GM23338 (cell line): ENCODE measurements around the gene IFNA17. TPM values are rescaled to one million over a fixed set of nuclear protein-coding genes. Genes with fewer than 3 reads are reported as not detected.
"Not testable (repeated sequence)": the region's sequence is repeated elsewhere in the genome, so short reads cannot be mapped to it uniquely, and the experiment has no call there.

Experiments used
- ATAC-seq: fragments of 200-7000 bp; cut with Tn5 transposase; 3 replicates; pipeline ENCODE4 v1.9.1; 2020
- DNase-seq: peaks from one replicate; pipeline ENCODE4 v3.0.0-alpha.2; 2015; ENCODE audit warnings: low spot score
- H2AFZ ChIP-seq: fragments of 200-600 bp; sonication (generic); 2 replicates; pipeline ENCODE4 v1.8.0; 2016; ENCODE audit warnings: antibody characterized with exemption, mild to moderate bottlenecking, moderate library complexity
- H3F3A ChIP-seq: fragments of 200-600 bp; sonication (generic); replicated peaks from 2 replicates; pipeline ENCODE4 v1.8.0; 2017; ENCODE audit warnings: antibody characterized with exemption, mixed run types, low read depth
- H3K27ac ChIP-seq: fragments of 200-600 bp; sonication (generic); 2 replicates; pipeline ENCODE4 v1.6.1; 2016; ENCODE audit warnings: low read depth
- H3K27me3 ChIP-seq: fragments of 200-600 bp; sonication (generic); 2 replicates; pipeline ENCODE4 v1.8.0; 2016; ENCODE audit warnings: mild to moderate bottlenecking, mixed run types, moderate library complexity; ENCODE audit not compliant: insufficient read depth
- H3K36me3 ChIP-seq: fragments of 200-600 bp; sonication (generic); 2 replicates; pipeline ENCODE4 v1.8.0; 2016; ENCODE audit warnings: mild to moderate bottlenecking; ENCODE audit not compliant: insufficient read depth
- H3K4me1 ChIP-seq: fragments of 200-600 bp; sonication (generic); 2 replicates; pipeline ENCODE4 v1.8.0; 2016; ENCODE audit warnings: mild to moderate bottlenecking, moderate library complexity; ENCODE audit not compliant: insufficient read depth
- H3K4me2 ChIP-seq: fragments of 200-600 bp; sonication (generic); 2 replicates; pipeline ENCODE4 v1.7.1; 2017; ENCODE audit warnings: mixed run types
- H3K4me3 ChIP-seq: fragments of 200-600 bp; sonication (generic); 2 replicates; pipeline ENCODE4 v1.6.1; 2016; ENCODE audit warnings: mixed run types
- H3K79me2 ChIP-seq: fragments of 200-600 bp; sonication (generic); replicated peaks from 2 replicates; pipeline ENCODE4 v1.8.0; 2017; ENCODE audit warnings: mild to moderate bottlenecking; ENCODE audit not compliant: insufficient read depth
- H3K9me2 ChIP-seq: fragments of 200-600 bp; sonication (generic); 2 replicates; pipeline ENCODE4 v1.8.0; 2017; ENCODE audit not compliant: insufficient read depth
- H4K20me1 ChIP-seq: fragments of 200-600 bp; sonication (generic); replicated peaks from 2 replicates; pipeline ENCODE4 v1.8.0; 2017; ENCODE audit warnings: mild to moderate bottlenecking; ENCODE audit not compliant: insufficient read depth
- H3K27ac Mint-ChIP-seq: 2 replicates; pipeline ENCODE4 v1.8.0; 2020; ENCODE audit warnings: inconsistent platforms, mild to moderate bottlenecking, moderate library complexity, mixed read lengths
- H3K27me3 Mint-ChIP-seq: 3 replicates; pipeline ENCODE4 v1.8.0; 2022; ENCODE audit warnings: low read depth, mild to moderate bottlenecking, moderate library complexity, mixed read lengths, inconsistent platforms; ENCODE audit not compliant: insufficient read depth, poor library complexity
- H3K36me3 Mint-ChIP-seq: 3 replicates; pipeline ENCODE4 v1.8.0; 2021; ENCODE audit warnings: low read depth, mild to moderate bottlenecking, inconsistent platforms, moderate library complexity, mixed read lengths
- H3K4me1 Mint-ChIP-seq: 3 replicates; pipeline ENCODE4 v1.8.0; 2020; ENCODE audit warnings: mild to moderate bottlenecking, inconsistent platforms, mixed read lengths
- H3K4me3 Mint-ChIP-seq: 3 replicates; pipeline ENCODE4 v1.8.0; 2021; ENCODE audit warnings: moderate library complexity, mild to moderate bottlenecking, inconsistent platforms, mixed read lengths
- H3K9me3 Mint-ChIP-seq: 3 replicates; pipeline ENCODE4 v1.8.0; 2020; ENCODE audit warnings: moderate library complexity, mild to moderate bottlenecking, inconsistent platforms, mixed read lengths
- CREB1 ChIP-seq: fragments of 250-450 bp; sonication (Bioruptor Pico); IDR thresholded peaks from 2 replicates; pipeline ENCODE4 v1.5.0; 2020; ENCODE audit warnings: low read depth, mild to moderate bottlenecking, moderate library complexity
- NANOG ChIP-seq: IDR thresholded peaks from 2 replicates; pipeline ENCODE4 v1.6.1; 2016; ENCODE audit warnings: antibody characterized with exemption, borderline replicate concordance
- STAT1 ChIP-seq: IDR thresholded peaks from one replicate; pipeline ENCODE4 v1.6.1; 2016; ENCODE audit warnings: antibody characterized with exemption; ENCODE audit not compliant: unreplicated experiment
- polyA plus RNA-seq: library from polyadenylated mRNA; unstranded; fragments of >200 nt; fragmentation: Nextera tagmentation; extraction: Ambion mirVana; gene quantifications from 2 replicates; pipeline ENCODE4 v1.2.1, GENCODE V29; 2016
- total RNA-seq: library from RNA; depleted of rRNA; stranded (reverse); fragments of >200 nt; shearing (Covaris generic); gene quantifications from 2 replicates; pipeline ENCODE4 v1.2.3, GENCODE V29; 2014
- TF ChIP-seq, protein P1 (sequence below): IDR thresholded peaks from one replicate; pipeline ENCODE4 v1.6.1; 2018; ENCODE audit warnings: antibody characterized with exemption; ENCODE audit not compliant: unreplicated experiment
- TF ChIP-seq, protein P2 (sequence below), 2 experiments: fragments of 200-600 bp in 1 of 2; sonication (generic) in 1 of 2; conservative IDR thresholded peaks; 2 replicates each; pipeline versions ENCODE4 v1.5.1 to v1.6.1; 2016 to 2017; ENCODE audit warnings: antibody characterized with exemption in 2 of 2, low read depth in 2 of 2, mild to moderate bottlenecking in 2 of 2, moderate library complexity in 1 of 2

IFNA17 gene
- total and polyA plus RNA-seq, 2 experiments from 2014 or later: not detected

DNA sequence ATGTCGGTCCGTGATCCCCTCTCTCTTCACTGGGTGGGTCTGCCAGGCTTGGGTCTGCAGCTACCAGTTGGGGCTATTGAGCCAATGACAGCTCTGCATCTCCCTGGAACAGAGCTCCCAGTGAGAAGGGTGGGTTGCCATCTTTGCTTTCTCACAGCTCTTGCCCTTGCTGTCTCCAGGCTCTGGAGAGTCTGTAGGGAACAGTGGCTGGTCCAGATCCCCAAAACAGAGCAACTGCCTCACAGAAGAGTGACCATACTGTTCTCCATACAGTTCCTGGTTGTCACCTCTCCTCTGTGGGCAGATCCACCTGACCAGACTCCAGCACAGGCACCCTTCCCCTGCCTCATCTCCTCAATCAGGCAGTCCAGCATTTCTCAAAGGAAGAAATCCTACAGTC lies 5.2 kb upstream of the IFNA17 start (continued):
- TF ChIP-seq NANOG (no peak), CREB1 (CRISPR knock-in tag) (no peak), STAT1 (no peak)
- TF ChIP-seq, protein P1, sequence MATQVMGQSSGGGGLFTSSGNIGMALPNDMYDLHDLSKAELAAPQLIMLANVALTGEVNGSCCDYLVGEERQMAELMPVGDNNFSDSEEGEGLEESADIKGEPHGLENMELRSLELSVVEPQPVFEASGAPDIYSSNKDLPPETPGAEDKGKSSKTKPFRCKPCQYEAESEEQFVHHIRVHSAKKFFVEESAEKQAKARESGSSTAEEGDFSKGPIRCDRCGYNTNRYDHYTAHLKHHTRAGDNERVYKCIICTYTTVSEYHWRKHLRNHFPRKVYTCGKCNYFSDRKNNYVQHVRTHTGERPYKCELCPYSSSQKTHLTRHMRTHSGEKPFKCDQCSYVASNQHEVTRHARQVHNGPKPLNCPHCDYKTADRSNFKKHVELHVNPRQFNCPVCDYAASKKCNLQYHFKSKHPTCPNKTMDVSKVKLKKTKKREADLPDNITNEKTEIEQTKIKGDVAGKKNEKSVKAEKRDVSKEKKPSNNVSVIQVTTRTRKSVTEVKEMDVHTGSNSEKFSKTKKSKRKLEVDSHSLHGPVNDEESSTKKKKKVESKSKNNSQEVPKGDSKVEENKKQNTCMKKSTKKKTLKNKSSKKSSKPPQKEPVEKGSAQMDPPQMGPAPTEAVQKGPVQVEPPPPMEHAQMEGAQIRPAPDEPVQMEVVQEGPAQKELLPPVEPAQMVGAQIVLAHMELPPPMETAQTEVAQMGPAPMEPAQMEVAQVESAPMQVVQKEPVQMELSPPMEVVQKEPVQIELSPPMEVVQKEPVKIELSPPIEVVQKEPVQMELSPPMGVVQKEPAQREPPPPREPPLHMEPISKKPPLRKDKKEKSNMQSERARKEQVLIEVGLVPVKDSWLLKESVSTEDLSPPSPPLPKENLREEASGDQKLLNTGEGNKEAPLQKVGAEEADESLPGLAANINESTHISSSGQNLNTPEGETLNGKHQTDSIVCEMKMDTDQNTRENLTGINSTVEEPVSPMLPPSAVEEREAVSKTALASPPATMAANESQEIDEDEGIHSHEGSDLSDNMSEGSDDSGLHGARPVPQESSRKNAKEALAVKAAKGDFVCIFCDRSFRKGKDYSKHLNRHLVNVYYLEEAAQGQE: no peak

DNA sequence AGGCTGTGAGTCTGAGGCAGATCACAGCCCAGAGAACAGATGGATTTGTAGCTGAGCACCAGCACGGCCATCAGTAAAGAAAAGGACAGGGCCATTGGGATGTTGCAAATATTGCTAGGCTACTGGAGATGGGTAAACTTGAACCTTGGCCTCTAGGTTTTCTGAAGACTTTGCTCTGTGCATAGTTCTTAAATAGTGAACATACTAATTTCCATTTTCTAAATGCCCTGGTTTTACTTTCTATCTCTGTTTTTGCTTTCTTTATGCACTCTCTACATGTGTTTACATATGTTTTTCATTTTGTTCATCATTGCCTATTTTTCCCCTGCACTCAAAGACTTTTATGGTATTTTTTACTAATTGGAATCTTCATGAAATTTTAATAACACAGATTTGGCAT lies 10.8 kb downstream of the IFNA17 start, which contains the start of gene IFNA16:
Gene IFNA16, minus strand, starts transcription at position 101 of the 400 bp plus-strand sequence. Its CDS starts 6 bp downstream, at position 95.
- not testable (repeated sequence) for H3K27ac Mint-ChIP-seq, H3K4me1 Mint-ChIP-seq, H2AFZ ChIP-seq, H4K20me1 ChIP-seq, H3K79me2 ChIP-seq, H3K36me3 ChIP-seq, H3K4me1 ChIP-seq, H3K9me2 ChIP-seq, H3K4me3 ChIP-seq, H3K9me3 Mint-ChIP-seq, H3K27me3 ChIP-seq, H3K4me3 Mint-ChIP-seq, DNase-seq, H3K27me3 Mint-ChIP-seq, H3K4me2 ChIP-seq, ATAC-seq, H3K36me3 Mint-ChIP-seq, H3F3A ChIP-seq, H3K27ac ChIP-seq

DNA sequence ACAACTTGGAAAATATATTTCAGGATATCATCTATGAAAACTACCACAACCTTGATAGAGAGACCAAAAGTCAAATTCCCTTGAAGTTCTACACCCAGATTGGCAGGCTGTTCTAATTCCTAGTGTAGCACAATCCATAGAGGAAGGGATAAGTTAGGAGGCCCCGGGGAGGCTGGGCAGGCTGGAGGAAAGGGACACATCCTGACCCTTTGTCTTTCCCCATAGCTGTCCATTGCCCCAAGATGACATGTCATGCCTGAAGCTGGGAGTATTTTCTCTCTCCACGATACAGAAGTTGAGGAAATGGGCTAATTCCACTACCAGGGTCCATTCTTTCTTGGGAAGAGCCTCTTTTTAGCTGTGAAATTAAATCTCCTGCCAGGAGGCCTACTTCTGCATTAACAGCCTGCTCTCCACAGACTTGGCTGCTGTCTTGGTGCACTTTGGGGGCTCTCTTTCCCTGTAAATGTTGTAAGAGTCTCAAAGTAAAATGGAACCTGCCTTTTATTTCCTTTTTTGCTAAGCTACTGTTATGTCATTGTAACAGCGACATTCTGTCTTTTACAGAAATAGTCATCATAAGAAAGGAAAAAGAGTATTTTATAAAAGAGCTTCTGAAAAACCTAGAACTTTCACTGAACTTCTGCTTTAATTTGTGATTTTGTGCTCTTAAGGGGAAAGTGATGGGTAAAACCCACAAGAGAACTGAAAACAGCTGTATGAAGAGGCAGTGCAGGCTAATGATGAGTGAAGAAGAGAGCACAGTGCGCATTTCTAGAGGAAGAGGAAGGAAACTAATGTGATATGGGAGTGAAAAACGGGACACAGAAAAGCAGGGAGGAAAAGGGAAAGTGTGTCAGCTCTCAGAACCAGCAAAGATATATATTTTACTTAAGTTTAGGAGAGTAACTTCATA lies 14.4 kb downstream of the IFNA17 start:
- peak; percentile 8 for DNase-seq
- not testable (repeated sequence) for H3K4me2 ChIP-seq, H3K27me3 ChIP-seq, H3K27ac Mint-ChIP-seq, H3K9me3 Mint-ChIP-seq, H3K4me1 ChIP-seq, H3K4me3 Mint-ChIP-seq, H3K36me3 Mint-ChIP-seq, H3K9me2 ChIP-seq, H3K36me3 ChIP-seq, H3K27ac ChIP-seq, H3K27me3 Mint-ChIP-seq, H3K79me2 ChIP-seq, H2AFZ ChIP-seq, H3F3A ChIP-seq, H3K4me3 ChIP-seq, H3K4me1 Mint-ChIP-seq, H4K20me1 ChIP-seq
- TF ChIP-seq, protein P2, sequence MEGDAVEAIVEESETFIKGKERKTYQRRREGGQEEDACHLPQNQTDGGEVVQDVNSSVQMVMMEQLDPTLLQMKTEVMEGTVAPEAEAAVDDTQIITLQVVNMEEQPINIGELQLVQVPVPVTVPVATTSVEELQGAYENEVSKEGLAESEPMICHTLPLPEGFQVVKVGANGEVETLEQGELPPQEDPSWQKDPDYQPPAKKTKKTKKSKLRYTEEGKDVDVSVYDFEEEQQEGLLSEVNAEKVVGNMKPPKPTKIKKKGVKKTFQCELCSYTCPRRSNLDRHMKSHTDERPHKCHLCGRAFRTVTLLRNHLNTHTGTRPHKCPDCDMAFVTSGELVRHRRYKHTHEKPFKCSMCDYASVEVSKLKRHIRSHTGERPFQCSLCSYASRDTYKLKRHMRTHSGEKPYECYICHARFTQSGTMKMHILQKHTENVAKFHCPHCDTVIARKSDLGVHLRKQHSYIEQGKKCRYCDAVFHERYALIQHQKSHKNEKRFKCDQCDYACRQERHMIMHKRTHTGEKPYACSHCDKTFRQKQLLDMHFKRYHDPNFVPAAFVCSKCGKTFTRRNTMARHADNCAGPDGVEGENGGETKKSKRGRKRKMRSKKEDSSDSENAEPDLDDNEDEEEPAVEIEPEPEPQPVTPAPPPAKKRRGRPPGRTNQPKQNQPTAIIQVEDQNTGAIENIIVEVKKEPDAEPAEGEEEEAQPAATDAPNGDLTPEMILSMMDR (conservative IDR thresholded peaks at IDR 0.05; ENCODE audit: low read depth in 2 of 2): peak; percentile 19 to 44; a peak in 3 of 4 replicates
- ATAC-seq: peak; percentile 31; the same call in 1 of the 3 replicates

DNA sequence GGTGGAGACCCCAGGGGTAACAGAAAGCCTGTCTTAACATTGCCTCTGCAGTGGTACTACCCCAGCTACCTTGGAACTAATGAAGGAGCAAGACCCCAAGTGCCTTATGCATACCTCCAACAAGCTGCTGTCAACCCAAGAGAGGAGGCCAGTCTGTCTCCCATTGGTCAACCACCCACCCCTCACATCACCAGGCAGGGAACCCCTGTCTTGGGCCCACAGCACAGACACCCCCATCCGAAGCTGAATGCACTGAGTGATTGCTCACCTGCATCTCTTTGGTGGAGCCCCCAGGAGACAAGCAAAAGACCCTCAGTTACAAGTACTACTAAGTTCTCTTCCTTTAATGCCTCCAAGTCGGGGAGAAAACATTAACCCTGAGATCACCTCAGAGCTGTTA lies 15.9 kb downstream of the IFNA17 start:
- H3K9me2 ChIP-seq, H3K27me3 Mint-ChIP-seq, H3K79me2 ChIP-seq, H3K36me3 Mint-ChIP-seq, ATAC-seq, H3K27ac Mint-ChIP-seq, H3K4me1 Mint-ChIP-seq, H3K27ac ChIP-seq, H3F3A ChIP-seq, H3K36me3 ChIP-seq, H3K4me3 Mint-ChIP-seq, H3K4me1 ChIP-seq, H2AFZ ChIP-seq, H3K9me3 Mint-ChIP-seq, H4K20me1 ChIP-seq, DNase-seq, H3K4me2 ChIP-seq, H3K4me3 ChIP-seq, H3K27me3 ChIP-seq: not testable (repeated sequence)

DNA sequence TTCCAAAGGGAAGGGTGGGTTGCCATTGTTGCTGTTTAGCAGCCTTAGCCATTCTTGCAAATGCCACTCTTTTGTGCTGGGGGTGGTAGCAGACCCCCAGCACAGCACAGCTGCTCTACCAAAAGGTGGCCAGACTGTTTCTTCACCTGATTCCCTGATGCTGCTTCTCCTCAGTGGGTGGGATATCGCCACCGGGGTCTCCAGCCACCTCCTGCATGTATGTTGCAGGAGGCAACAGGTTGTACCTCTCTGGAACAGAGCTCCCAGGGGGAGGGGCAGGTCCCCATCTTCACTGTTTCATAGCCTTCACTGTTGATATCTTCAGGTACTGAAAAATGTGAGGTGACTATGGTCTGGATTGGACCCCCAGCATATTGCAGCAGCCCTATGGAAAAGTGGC lies 17.2 kb downstream of the IFNA17 start:
- H3K4me2 ChIP-seq, ATAC-seq: not testable (repeated sequence)

More for the DNA sequence above, 17.2 kb downstream of the IFNA17 start:
- H3K4me3 ChIP-seq, H2AFZ ChIP-seq, H3K79me2 ChIP-seq, H3K27me3 Mint-ChIP-seq, H3K27ac Mint-ChIP-seq, H3K27me3 ChIP-seq, H3K4me1 ChIP-seq, H3K9me3 Mint-ChIP-seq, H3K9me2 ChIP-seq, H3F3A ChIP-seq, H4K20me1 ChIP-seq, DNase-seq, H3K4me1 Mint-ChIP-seq, H3K4me3 Mint-ChIP-seq, H3K27ac ChIP-seq, H3K36me3 Mint-ChIP-seq, H3K36me3 ChIP-seq: not testable (repeated sequence)
